ENCODE results near the gene RAD51B.
A peak's percentile ranks its signal among the peaks of the same experiment; 100 is the strongest.

RAD51B gene

DNA sequence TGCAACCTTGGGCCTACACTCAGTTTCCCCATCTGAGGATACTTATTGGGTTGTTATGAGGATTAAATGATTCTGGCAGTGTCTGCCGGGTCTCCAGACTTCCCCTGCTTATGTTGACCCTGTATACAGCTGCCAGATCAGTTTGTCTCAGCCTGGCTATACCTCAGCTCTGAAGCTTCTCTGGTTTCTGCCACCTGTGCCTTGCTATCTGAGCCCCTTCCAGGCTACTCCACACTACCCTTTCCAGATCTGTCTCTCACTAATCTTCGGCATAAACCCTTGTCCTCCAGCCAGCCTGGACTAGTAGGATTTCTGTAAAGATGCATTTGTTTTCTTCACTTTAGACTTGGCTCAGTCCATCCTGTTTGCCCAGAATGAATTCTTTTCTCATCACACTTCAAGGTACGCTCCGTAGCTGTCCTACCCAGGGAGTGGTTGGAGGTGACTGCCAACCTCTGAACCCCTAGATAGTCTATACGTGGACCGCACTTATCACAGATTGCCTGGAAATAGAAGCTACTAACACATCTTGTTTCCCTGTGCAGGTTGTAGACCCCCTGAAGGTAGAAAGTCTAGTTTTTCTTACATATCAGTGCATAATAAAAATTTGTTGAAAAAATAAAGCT, 422.4 kb downstream of the RAD51B start:
- POLR2A ChIA-PET: no interaction called here
- no peaks in the 10 kb centered on the region for H3K9me3 ChIP-seq (ENCODE audit: control insufficient read depth, insufficient read depth, low read depth, low read length)
- peaks cover 22% of the 10 kb centered on the region for H3K4me1 ChIP-seq (ENCODE audit: control insufficient read depth, insufficient read depth, low read length)
- no peak overlapping the region for H3K27ac ChIP-seq (ENCODE audit: extremely low read depth, low read depth, low read length)
- H3K4me3 ChIP-seq (ENCODE audit: low read depth, low read length): no peak overlapping the region
- CTCF ChIA-PET: interaction anchor here (0.6 to 1.0 kb wide), 2 partner anchors 243 to 310 kb away, joined by 3 to 4 read pairs; no protein-coding TSS in a partner anchor
- no peak for TF ChIP-seq ZNF175 (tag by site-specific recombination; IDR thresholded peaks at IDR 0.05)
- no peak for TF ChIP-seq ZNF423 (tag by site-specific recombination; IDR thresholded peaks at IDR 0.05)
- TF ChIP-seq ZNF366 (tag by site-specific recombination; conservative IDR thresholded peaks at IDR 0.05): no peak
- TF ChIP-seq ZNF302 (tag by site-specific recombination; IDR thresholded peaks at IDR 0.05; ENCODE audit: low read depth): no peak
- no peak for TF ChIP-seq KLF1 (tag by site-specific recombination; IDR thresholded peaks at IDR 0.05)
- TF ChIP-seq GLI4 (tag by site-specific recombination; IDR thresholded peaks at IDR 0.05): no peak
- TF ChIP-seq, protein P1, sequence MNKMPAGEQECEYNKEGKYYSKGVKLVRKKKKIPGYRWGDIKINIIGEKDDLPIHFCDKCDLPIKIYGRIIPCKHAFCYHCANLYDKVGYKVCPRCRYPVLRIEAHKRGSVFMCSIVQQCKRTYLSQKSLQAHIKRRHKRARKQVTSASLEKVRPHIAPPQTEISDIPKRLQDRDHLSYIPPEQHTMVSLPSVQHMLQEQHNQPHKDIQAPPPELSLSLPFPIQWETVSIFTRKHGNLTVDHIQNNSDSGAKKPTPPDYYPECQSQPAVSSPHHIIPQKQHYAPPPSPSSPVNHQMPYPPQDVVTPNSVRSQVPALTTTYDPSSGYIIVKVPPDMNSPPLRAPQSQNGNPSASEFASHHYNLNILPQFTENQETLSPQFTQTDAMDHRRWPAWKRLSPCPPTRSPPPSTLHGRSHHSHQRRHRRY (tag by site-specific recombination; IDR thresholded peaks at IDR 0.05): no peak
- no peaks in the 10 kb centered on the region for H3K36me3 ChIP-seq (ENCODE audit: control insufficient read depth in 2 of 2, insufficient read depth in 1 of 2, low read length in 2 of 2)

DNA sequence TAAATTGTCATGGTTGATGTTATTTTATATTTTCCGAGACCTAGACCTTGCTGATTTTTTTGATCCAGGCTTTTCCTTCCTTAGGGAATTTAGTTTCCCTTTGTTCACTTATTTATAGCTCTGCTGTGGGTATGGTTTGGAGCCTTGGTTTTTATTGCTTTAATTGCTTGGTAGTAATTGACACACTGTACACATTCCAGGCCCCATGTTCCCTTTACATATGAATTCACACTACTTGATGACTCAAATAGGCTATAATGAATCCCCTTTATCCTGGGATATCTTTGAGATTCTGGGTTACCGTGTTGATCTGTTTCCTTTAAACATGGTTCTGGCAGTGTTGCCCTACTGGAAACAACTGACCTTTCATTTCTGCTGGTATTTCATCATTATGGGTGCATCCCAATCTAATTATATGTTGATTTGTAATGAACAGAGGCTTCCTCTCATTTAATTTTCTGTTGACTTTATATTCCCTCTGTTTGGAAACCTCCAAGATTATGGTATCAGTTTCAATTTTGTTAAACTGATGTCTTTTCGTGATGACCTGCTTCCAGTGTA, 424.0 kb downstream of the RAD51B start:
- ChIA-PET CTCF (interaction anchor here (0.6 to 1.1 kb wide), 3 partner anchors 319 to 570 kb away, joined by 3 read pairs; no protein-coding TSS in a partner anchor), POLR2A (no interaction called here)
- H3K9me3 ChIP-seq (ENCODE audit: control insufficient read depth, insufficient read depth, low read depth, low read length): no peaks in the 10 kb centered on the region
- no peak overlapping the region for H3K27ac ChIP-seq (ENCODE audit: extremely low read depth, low read depth, low read length)
- no peaks in the 10 kb centered on the region for H3K36me3 ChIP-seq (ENCODE audit: control insufficient read depth in 2 of 2, insufficient read depth in 1 of 2, low read length in 2 of 2)
- no peak overlapping the region for H3K4me3 ChIP-seq (ENCODE audit: low read depth, low read length)
- TF ChIP-seq OSR2 (tag by site-specific recombination; IDR thresholded peaks at IDR 0.05): 0 out of 2 replicates have a peak, but pooled peaks have one; percentile 17
- no peak for TF ChIP-seq HOXD13 (CRISPR knock-in tag; IDR thresholded peaks at IDR 0.05; ENCODE audit: borderline replicate concordance)
- TF ChIP-seq, protein P2, sequence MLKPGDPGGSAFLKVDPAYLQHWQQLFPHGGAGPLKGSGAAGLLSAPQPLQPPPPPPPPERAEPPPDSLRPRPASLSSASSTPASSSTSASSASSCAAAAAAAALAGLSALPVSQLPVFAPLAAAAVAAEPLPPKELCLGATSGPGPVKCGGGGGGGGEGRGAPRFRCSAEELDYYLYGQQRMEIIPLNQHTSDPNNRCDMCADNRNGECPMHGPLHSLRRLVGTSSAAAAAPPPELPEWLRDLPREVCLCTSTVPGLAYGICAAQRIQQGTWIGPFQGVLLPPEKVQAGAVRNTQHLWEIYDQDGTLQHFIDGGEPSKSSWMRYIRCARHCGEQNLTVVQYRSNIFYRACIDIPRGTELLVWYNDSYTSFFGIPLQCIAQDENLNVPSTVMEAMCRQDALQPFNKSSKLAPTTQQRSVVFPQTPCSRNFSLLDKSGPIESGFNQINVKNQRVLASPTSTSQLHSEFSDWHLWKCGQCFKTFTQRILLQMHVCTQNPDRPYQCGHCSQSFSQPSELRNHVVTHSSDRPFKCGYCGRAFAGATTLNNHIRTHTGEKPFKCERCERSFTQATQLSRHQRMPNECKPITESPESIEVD (tag by site-specific recombination; IDR thresholded peaks at IDR 0.05): peak; percentile 26; the same call in 1 of the 2 replicates
- peaks cover 20% of the 10 kb centered on the region for H3K4me1 ChIP-seq (ENCODE audit: control insufficient read depth, insufficient read depth, low read length)

GRCh38 chr14:68244262-68244980, 424.8 kb downstream of the RAD51B start:
- POLR2A ChIA-PET: interaction anchor here (1.3 kb wide), 1 partner anchor 104 kb away, joined by 3 read pairs; no protein-coding TSS in a partner anchor
- H3K36me3 ChIP-seq (ENCODE audit: control insufficient read depth in 2 of 2, insufficient read depth in 1 of 2, low read length in 2 of 2): no peaks in the 10 kb centered on the region
- H3K27ac ChIP-seq (ENCODE audit: extremely low read depth, low read depth, low read length): no peak overlapping the region
- H3K9me3 ChIP-seq (ENCODE audit: control insufficient read depth, insufficient read depth, low read depth, low read length): no peaks in the 10 kb centered on the region
- TF ChIP-seq ZNF658 (tag by site-specific recombination; IDR thresholded peaks at IDR 0.05) (no peak), KLF7 (tag by site-specific recombination; IDR thresholded peaks at IDR 0.05; ENCODE audit: borderline replicate concordance) (no peak), ZNF274 (IDR thresholded peaks at IDR 0.05; ENCODE audit: low read length) (no peak), ZNF274 (tag by site-specific recombination; IDR thresholded peaks at IDR 0.05; ENCODE audit: borderline replicate concordance) (no peak), ZNF341 (tag by site-specific recombination; IDR thresholded peaks at IDR 0.05; ENCODE audit: low read depth) (no peak), ZNF777 (tag by site-specific recombination; IDR thresholded peaks at IDR 0.05; ENCODE audit: borderline replicate concordance) (no peak), ZNF561 (tag by site-specific recombination; IDR thresholded peaks at IDR 0.05; ENCODE audit: borderline replicate concordance) (no peak), KLF9 (tag by site-specific recombination; IDR thresholded peaks at IDR 0.05; ENCODE audit: low read depth) (no peak), TRIM28 (IDR thresholded peaks at IDR 0.05; ENCODE audit: borderline replicate concordance, low read length) (no peak), ZNF221 (tag by site-specific recombination; IDR thresholded peaks at IDR 0.05; ENCODE audit: borderline replicate concordance) (no peak), ZNF654 (tag by site-specific recombination; IDR thresholded peaks at IDR 0.05; ENCODE audit: low read depth) (no peak), SP2 (tag by site-specific recombination; IDR thresholded peaks at IDR 0.05) (no peak)
- H3K4me3 ChIP-seq (ENCODE audit: low read depth, low read length): no peak overlapping the region
- H3K4me1 ChIP-seq (ENCODE audit: control insufficient read depth, insufficient read depth, low read length): peaks cover 24% of the 10 kb centered on the region
- CTCF ChIA-PET: interaction anchor here (0.6 to 1.8 kb wide), 3 partner anchors 337 to 572 kb away, joined by 3 to 9 read pairs (median 3); no protein-coding TSS in a partner anchor

Data from HEK293 (cell line).